Peyer's patch (tissue), 4 donors: Measurements from ENCODE around the gene SLK.

ENCODE experiments used
- CTCF ChIP-seq, 6 experiments: fragments of 450-650 bp in 4 of 6; fragments of 200-600 bp in 2 of 6; sonication (generic) in 1 of 6; IDR thresholded peaks; one replicate each; pipeline ENCODE4 v1.5.1; 2017 to 2019; ENCODE audit warnings: antibody characterized with exemption in 6 of 6, mild to moderate bottlenecking in 3 of 6, moderate library complexity in 1 of 6
- POLR2A ChIP-seq, 2 donors: fragments of 450-650 bp; IDR thresholded peaks; one replicate each; pipeline ENCODE4 v1.5.1; 2017; ENCODE audit warnings: antibody characterized with exemption in 2 of 2, mild to moderate bottlenecking in 2 of 2, moderate library complexity in 2 of 2

DNA sequence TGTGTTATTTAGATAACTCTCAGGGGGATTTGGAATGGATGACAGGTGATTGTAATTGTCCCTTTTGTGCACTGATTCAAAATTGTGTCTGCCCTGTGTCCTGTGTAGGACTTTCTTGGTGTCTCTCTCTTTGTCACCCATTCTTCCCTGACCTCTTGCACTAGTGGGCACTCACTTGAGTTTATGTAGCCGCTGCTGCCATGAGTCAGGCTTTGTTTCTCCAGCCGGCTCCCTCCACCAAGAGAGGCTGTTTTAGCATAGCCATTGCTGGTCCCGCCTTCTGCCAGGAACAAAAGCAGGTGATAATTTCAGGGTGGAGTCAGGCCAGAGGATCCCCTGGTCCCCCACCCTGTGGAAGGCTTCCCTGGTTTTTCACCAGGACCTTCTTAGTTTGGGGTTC is 110.3 kb downstream of the SLK start:
- TF ChIP-seq CTCF (IDR thresholded peaks at IDR 0.05) (no peak), POLR2A (IDR thresholded peaks at IDR 0.05) (no peak)
